HCT116 (cell line): Measurements from ENCODE around the gene PARP9.

Experiments used
- JUND ChIP-seq: IDR thresholded peaks from 2 replicates; pipeline ENCODE4 v1.6.1; 2012
- POLR2A ChIP-seq: IDR thresholded peaks from 2 replicates; pipeline ENCODE4 v1.7.0; 2011; ENCODE audit warnings: borderline replicate concordance; ENCODE audit not compliant: insufficient read depth, insufficient read length; ENCODE audit errors: extremely low read depth
- TF ChIP-seq, protein P1 (sequence below), 3 experiments: fragments of 200-600 bp in 1 of 3; sonication (generic) in 1 of 3; IDR thresholded peaks in 2 of 3; conservative IDR thresholded peaks in 1 of 3; 2 replicates each; pipeline ENCODE4 v1.5.1; 2012 to 2017; ENCODE audit warnings: low read depth in 2 of 3, low read length in 2 of 3, antibody characterized with exemption in 1 of 3, borderline replicate concordance in 1 of 3, control low read depth in 1 of 3, mild to moderate bottlenecking in 1 of 3, mixed read lengths in 1 of 3, mixed run types in 1 of 3, moderate library complexity in 1 of 3; ENCODE audit not compliant: insufficient read depth in 1 of 3

- TF ChIP-seq, protein P1, sequence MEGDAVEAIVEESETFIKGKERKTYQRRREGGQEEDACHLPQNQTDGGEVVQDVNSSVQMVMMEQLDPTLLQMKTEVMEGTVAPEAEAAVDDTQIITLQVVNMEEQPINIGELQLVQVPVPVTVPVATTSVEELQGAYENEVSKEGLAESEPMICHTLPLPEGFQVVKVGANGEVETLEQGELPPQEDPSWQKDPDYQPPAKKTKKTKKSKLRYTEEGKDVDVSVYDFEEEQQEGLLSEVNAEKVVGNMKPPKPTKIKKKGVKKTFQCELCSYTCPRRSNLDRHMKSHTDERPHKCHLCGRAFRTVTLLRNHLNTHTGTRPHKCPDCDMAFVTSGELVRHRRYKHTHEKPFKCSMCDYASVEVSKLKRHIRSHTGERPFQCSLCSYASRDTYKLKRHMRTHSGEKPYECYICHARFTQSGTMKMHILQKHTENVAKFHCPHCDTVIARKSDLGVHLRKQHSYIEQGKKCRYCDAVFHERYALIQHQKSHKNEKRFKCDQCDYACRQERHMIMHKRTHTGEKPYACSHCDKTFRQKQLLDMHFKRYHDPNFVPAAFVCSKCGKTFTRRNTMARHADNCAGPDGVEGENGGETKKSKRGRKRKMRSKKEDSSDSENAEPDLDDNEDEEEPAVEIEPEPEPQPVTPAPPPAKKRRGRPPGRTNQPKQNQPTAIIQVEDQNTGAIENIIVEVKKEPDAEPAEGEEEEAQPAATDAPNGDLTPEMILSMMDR (IDR thresholded peaks at IDR 0.05 in 2 of 3, conservative IDR thresholded peaks at IDR 0.05 in 1 of 3; ENCODE audit: borderline replicate concordance in 1 of 3, insufficient read depth in 1 of 3, low read depth in 2 of 3, low read length in 2 of 3): no peak
- TF ChIP-seq POLR2A (no peak), JUND (no peak)
Measured at GRCh38 chr3:122502941-122503340, 61.2 kb downstream of the PARP9 start.
